HFFc6 (cell line): ENCODE results near the gene DCBLD2. TPM values are rescaled to one million over a fixed set of nuclear protein-coding genes. Genes with fewer than 3 reads are reported as not detected.

ENCODE experiments used
- DNase-seq: peaks from one replicate; pipeline ENCODE4 v3.0.0-alpha.2; 2018
- H3K27ac Mint-ChIP-seq: 2 replicates; pipeline ENCODE4 v1.8.0; 2020; ENCODE audit warnings: mild to moderate bottlenecking, mixed read lengths
- H3K27me3 Mint-ChIP-seq: 2 replicates; pipeline ENCODE4 v1.8.0; 2021; ENCODE audit warnings: mild to moderate bottlenecking, moderate library complexity, mixed read lengths; ENCODE audit not compliant: insufficient read depth
- H3K36me3 Mint-ChIP-seq: 2 replicates; pipeline ENCODE4 v1.8.0; 2021; ENCODE audit warnings: low read depth, mixed read lengths
- H3K4me1 Mint-ChIP-seq: 2 replicates; pipeline ENCODE4 v1.8.0; 2020; ENCODE audit warnings: low read depth, mixed read lengths
- H3K4me3 Mint-ChIP-seq: 2 replicates; pipeline ENCODE4 v1.8.0; 2020; ENCODE audit warnings: mild to moderate bottlenecking, moderate library complexity, mixed read lengths
- H3K9me3 Mint-ChIP-seq: 2 replicates; pipeline ENCODE4 v1.8.0; 2020; ENCODE audit warnings: mild to moderate bottlenecking, mixed read lengths
- total RNA-seq, 6 experiments: library from RNA; stranded (reverse); fragmentation: NEBNext Ultra II Directional; extraction: Animal tissue kit (Norgen Biotek cat#: 25700); gene quantifications; 2 replicates in 1 of 6; 3 replicates in 5 of 6; pipeline ENCODE4 v1.2.3, GENCODE V29; 2021
- TF ChIP-seq, protein P1 (sequence below): fragments of 200-600 bp; sonication (generic); IDR thresholded peaks from 2 replicates; pipeline ENCODE4 v1.5.0; 2021; ENCODE audit warnings: antibody characterized with exemption, mild to moderate bottlenecking

The DCBLD2 gene
- total RNA-seq, 6 experiments from 2014 or later = 199 to 436 (median 233) TPM

GRCh38 chr3:98827221-98827920 is 74.1 kb downstream of the DCBLD2 start:
- no peak for DNase-seq
- peak overlapping the region; percentile 34 for H3K27ac Mint-ChIP-seq

GRCh38 chr3:98826126-98826525 is 75.4 kb downstream of the DCBLD2 start:
- no peak overlapping the region for H3K4me3 Mint-ChIP-seq
- peaks cover 51% of the 10 kb centered on the region for H3K36me3 Mint-ChIP-seq
- H3K27me3 Mint-ChIP-seq = peaks cover 3% of the 10 kb centered on the region
- peak overlapping the region; percentile 51; the same call in 1 of the 2 replicates for H3K27ac Mint-ChIP-seq
- TF ChIP-seq, protein P1, sequence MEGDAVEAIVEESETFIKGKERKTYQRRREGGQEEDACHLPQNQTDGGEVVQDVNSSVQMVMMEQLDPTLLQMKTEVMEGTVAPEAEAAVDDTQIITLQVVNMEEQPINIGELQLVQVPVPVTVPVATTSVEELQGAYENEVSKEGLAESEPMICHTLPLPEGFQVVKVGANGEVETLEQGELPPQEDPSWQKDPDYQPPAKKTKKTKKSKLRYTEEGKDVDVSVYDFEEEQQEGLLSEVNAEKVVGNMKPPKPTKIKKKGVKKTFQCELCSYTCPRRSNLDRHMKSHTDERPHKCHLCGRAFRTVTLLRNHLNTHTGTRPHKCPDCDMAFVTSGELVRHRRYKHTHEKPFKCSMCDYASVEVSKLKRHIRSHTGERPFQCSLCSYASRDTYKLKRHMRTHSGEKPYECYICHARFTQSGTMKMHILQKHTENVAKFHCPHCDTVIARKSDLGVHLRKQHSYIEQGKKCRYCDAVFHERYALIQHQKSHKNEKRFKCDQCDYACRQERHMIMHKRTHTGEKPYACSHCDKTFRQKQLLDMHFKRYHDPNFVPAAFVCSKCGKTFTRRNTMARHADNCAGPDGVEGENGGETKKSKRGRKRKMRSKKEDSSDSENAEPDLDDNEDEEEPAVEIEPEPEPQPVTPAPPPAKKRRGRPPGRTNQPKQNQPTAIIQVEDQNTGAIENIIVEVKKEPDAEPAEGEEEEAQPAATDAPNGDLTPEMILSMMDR = no peak
- peaks cover 19% of the 10 kb centered on the region; the same call in 1 of the 2 replicates for H3K9me3 Mint-ChIP-seq
- peaks cover 83% of the 10 kb centered on the region for H3K4me1 Mint-ChIP-seq
- no peak for DNase-seq

More at GRCh38 chr3:98827221-98827920, 74.1 kb downstream of the DCBLD2 start:
- Mint-ChIP-seq H3K36me3 (peaks cover 60% of the 10 kb centered on the region), H3K4me1 (peaks cover 93% of the 10 kb centered on the region), H3K9me3 (peaks cover 30% of the 10 kb centered on the region), H3K4me3 (no peak overlapping the region), H3K27me3 (peaks cover 3% of the 10 kb centered on the region)
- TF ChIP-seq, protein P1 = no peak

- TF ChIP-seq, protein P1 = no peak
- peaks cover 1% of the 10 kb centered on the region; the same call in 1 of the 2 replicates for H3K27me3 Mint-ChIP-seq
- H3K9me3 Mint-ChIP-seq = 0 out of 2 replicates have a peak, but pooled peaks cover under 1% of the 10 kb centered on the region
- peaks cover 71% of the 10 kb centered on the region for H3K4me1 Mint-ChIP-seq
- peak overlapping the region; percentile 80 for H3K27ac Mint-ChIP-seq
- peak overlapping the region; percentile 3; the same call in 1 of the 2 replicates for H3K4me3 Mint-ChIP-seq
- H3K36me3 Mint-ChIP-seq = peaks cover 41% of the 10 kb centered on the region
- DNase-seq = no peak
Observed at GRCh38 chr3:98824256-98824655, 77.2 kb downstream of the DCBLD2 start.

- Mint-ChIP-seq H3K4me3 (peak overlapping the region; percentile 3; the same call in 1 of the 2 replicates), H3K4me1 (peaks cover 72% of the 10 kb centered on the region), H3K27ac (peak overlapping the region; percentile 80), H3K27me3 (peaks cover 1% of the 10 kb centered on the region), H3K9me3 (no peaks in the 10 kb centered on the region), H3K36me3 (peaks cover 43% of the 10 kb centered on the region)
- TF ChIP-seq, protein P1 = no peak
- no peak for DNase-seq
Observed at GRCh38 chr3:98823791-98824190, 77.7 kb downstream of the DCBLD2 start.

DNA sequence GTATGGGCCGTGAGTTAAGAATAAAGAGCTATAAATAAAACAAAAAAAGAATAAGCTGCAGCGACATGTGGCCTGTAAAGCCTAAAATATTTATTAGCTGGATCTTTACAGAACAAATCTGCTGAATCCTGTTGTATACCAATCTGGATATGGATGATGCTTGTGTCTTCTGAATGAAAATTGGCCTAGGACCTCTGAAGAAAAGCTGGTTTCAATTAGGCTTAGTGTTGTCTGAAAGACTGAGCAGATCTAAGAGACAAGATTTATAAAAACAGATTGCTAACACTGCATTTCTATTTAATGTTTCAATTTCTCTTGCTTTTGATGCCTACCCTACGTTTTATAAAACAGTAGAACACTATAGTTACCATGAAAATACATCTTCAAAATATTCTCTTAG is 80.4 kb downstream of the DCBLD2 start:
- Mint-ChIP-seq H3K27me3 (peaks cover 1% of the 10 kb centered on the region), H3K9me3 (no peaks in the 10 kb centered on the region), H3K27ac (peak overlapping the region; percentile 69), H3K36me3 (peaks cover 62% of the 10 kb centered on the region), H3K4me1 (peaks cover 70% of the 10 kb centered on the region), H3K4me3 (no peak overlapping the region)
- TF ChIP-seq, protein P1 = no peak
- no peak for DNase-seq
